SW 1271 (cell line): ENCODE results near the gene PAGE2B.
A peak's percentile ranks its signal among the peaks of the same experiment; 100 is the strongest.
"Not testable (repeated sequence)": the region's sequence is repeated elsewhere in the genome, so short reads cannot be mapped to it uniquely, and the experiment has no call there.

Source experiments
- DNase-seq, 2 experiments: peaks; one replicate each; lab custom pipeline; 2025; lab: John Stamatoyannopoulos, UW

PAGE2B gene

GRCh38 chrX:55074851-55075467 lies at the start of gene PAGE2B:
Gene PAGE2B, plus strand, starts transcription at chrX:55075030. Its CDS starts 1,012 bp downstream, at chrX:55076042.
- no peak for DNase-seq

GRCh38 chrX:55026143-55026542 lies 48.7 kb upstream of the PAGE2B start:
- DNase-seq: no peak

GRCh38 chrX:55026840-55027239 lies 48.0 kb upstream of the PAGE2B start:
- no peak for DNase-seq

- no peak for DNase-seq
Observed at GRCh38 chrX:55028040-55028439, 46.8 kb upstream of the PAGE2B start.

GRCh38 chrX:55028611-55029010 lies 46.2 kb upstream of the PAGE2B start:
- no peak for DNase-seq

- DNase-seq: no peak
Observed at GRCh38 chrX:55029291-55029690, 45.5 kb upstream of the PAGE2B start.

GRCh38 chrX:55030271-55031205 lies 44.3 kb upstream of the PAGE2B start, which contains the start of gene ALAS2:
Gene ALAS2, minus strand, starts transcription at chrX:55030977. Its CDS starts 4,977 bp downstream, at chrX:55026000.
- DNase-seq: no peak

- no peak for DNase-seq
Observed at GRCh38 chrX:55033429-55033828, 41.4 kb upstream of the PAGE2B start.

- DNase-seq: no peak
Observed at GRCh38 chrX:55039471-55039870, 35.4 kb upstream of the PAGE2B start.

- no peak for DNase-seq
Observed at GRCh38 chrX:55041514-55041913, 33.3 kb upstream of the PAGE2B start.

- not testable (repeated sequence) for DNase-seq
Observed at GRCh38 chrX:55050599-55050998, 24.2 kb upstream of the PAGE2B start.

GRCh38 chrX:55056820-55057674 lies 17.8 kb upstream of the PAGE2B start:
- DNase-seq: no peak

- peak in 1 of 2 experiments; percentile 0 for DNase-seq
Observed at GRCh38 chrX:55057675-55058249, 17.1 kb upstream of the PAGE2B start.

GRCh38 chrX:55067180-55067579 lies 7.7 kb upstream of the PAGE2B start:
- DNase-seq: not testable (repeated sequence)

GRCh38 chrX:55072286-55072685 lies 2.5 kb upstream of the PAGE2B start:
- no peak for DNase-seq

GRCh38 chrX:55088795-55089489 lies 14.1 kb downstream of the PAGE2B start, which contains the start of gene PAGE2:
Gene PAGE2, plus strand, starts transcription at chrX:55089018. Its CDS starts 1,003 bp downstream, at chrX:55090021.
- DNase-seq: no peak

GRCh38 chrX:55098691-55099090 lies 23.9 kb downstream of the PAGE2B start:
- DNase-seq: no peak

GRCh38 chrX:55099162-55099561 lies 24.3 kb downstream of the PAGE2B start:
- DNase-seq: no peak

GRCh38 chrX:55102754-55103153 lies 27.9 kb downstream of the PAGE2B start:
- no peak for DNase-seq

- no peak for DNase-seq
Observed at GRCh38 chrX:55107262-55107661, 32.4 kb downstream of the PAGE2B start.

- no peak for DNase-seq
Observed at GRCh38 chrX:55107911-55108310, 33.1 kb downstream of the PAGE2B start.
